ENCODE measurements around the gene SUPT7L.

The SUPT7L gene, protein sequence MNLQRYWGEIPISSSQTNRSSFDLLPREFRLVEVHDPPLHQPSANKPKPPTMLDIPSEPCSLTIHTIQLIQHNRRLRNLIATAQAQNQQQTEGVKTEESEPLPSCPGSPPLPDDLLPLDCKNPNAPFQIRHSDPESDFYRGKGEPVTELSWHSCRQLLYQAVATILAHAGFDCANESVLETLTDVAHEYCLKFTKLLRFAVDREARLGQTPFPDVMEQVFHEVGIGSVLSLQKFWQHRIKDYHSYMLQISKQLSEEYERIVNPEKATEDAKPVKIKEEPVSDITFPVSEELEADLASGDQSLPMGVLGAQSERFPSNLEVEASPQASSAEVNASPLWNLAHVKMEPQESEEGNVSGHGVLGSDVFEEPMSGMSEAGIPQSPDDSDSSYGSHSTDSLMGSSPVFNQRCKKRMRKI

DNA sequence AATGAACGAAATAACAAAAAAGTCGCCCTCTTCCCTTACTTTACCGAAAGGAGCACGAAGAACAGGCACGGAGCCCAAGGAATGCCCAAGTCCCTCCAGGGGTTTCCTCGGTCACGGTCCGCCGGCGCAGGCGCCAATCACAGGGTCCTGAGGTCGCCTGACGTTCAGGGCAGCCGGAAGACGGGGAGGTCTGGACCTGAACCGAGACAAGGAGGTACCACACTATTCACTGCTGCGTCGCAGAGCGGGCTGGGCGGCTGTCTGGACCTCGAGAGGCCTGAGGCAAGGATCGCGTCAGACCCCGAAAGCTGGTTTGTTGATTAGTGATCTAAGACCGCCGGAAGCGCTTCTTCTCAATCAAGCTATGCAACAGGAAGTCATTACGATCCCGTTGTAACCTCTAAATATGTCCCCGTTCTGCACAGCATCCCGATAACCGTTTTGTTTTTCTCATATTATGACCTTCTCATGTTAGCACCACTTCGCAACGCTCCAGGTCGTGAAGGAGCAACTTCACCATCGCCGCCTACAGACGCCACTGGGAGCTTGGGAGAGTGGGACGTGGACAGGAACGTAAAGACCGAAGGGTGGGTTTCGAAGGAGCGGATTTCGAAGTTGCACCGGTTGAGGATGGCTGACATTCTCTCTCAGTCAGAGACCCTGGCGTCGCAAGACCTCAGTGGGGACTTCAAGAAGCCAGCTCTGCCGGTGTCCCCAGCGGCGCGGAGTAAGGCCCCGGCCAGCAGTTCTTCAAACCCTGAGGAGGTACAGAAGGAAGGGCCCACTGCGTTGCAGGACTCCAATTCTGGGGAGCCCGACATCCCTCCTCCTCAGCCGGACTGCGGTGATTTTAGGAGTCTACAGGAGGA is at the start of gene SUPT7L, which contains the start of gene SLC4A1AP:
TSS of gene SUPT7L (minus strand) at position 330 of the 869 bp plus-strand sequence. CDS start 1,422 bp downstream, outside the sequence.
TSS of gene SLC4A1AP (plus strand) at position 605 of the 869 bp plus-strand sequence. CDS start at position 631, 26 bp downstream.
- peak; percentile 73 to 74 for DNase-seq (ENCODE audit: low read depth in 2 of 2)

DNA sequence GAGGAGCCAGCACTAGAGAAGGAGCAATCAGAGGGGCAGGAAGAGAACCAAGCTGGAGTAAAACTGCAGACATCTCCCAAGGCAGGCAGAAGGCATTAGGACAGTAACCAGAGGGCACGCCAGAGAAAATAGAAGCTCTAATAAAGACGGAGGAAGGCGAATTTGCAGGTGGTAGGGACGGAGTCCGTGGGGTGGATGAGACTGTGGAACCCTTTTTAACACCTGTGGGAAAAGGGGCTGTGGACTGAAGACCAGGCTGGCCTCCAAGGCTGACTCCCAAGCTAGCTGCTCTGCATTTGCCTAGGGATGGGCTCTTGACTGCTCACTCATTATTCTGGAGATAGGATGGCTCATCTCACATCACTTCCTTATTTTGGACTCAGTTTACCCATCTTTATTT is 49.8 kb upstream of the SUPT7L start:
- DNase-seq (ENCODE audit: low read depth in 2 of 2): no peak

DNA sequence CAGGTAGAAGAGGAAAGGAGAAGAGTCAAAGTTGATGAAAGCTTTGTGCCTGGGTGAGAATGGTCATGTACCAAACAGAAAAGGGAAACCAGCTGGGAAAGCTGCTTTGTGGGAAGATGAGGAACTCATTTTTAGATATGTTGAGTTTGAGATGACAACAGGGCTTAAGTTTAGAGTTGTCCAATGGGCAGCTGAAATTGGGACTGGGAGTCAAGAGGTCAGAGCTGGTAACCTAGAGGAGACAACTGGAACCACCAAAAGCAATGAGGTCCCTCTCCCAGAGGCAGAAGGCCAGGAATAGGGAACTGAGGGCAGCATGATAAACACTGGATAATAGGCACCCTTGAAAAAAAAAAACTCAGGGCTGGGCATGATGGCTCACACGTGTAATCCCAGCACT is 49.1 kb upstream of the SUPT7L start:
- no peak for DNase-seq (ENCODE audit: low read depth in 2 of 2)

DNA sequence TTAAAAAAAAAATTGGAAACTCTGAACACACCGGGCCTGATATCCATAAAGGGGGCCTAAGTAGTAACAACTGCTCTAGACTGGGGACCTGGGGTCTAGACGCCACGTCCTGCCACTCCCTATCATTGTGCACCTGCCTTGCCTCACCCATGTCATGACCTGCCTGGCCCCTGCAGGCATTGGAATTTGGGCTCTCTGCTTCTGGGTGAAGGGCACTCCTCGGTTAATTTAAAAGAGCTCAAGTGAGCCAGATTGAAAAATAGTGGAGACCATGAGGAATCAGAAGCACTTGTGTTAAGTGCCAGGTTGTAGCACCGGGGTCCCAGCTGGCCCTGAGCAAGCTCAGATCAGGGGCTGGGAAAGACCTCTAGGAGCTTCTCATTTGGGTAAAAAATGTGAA is 48.4 kb upstream of the SUPT7L start:
- DNase-seq (ENCODE audit: low read depth in 2 of 2): no peak

DNA sequence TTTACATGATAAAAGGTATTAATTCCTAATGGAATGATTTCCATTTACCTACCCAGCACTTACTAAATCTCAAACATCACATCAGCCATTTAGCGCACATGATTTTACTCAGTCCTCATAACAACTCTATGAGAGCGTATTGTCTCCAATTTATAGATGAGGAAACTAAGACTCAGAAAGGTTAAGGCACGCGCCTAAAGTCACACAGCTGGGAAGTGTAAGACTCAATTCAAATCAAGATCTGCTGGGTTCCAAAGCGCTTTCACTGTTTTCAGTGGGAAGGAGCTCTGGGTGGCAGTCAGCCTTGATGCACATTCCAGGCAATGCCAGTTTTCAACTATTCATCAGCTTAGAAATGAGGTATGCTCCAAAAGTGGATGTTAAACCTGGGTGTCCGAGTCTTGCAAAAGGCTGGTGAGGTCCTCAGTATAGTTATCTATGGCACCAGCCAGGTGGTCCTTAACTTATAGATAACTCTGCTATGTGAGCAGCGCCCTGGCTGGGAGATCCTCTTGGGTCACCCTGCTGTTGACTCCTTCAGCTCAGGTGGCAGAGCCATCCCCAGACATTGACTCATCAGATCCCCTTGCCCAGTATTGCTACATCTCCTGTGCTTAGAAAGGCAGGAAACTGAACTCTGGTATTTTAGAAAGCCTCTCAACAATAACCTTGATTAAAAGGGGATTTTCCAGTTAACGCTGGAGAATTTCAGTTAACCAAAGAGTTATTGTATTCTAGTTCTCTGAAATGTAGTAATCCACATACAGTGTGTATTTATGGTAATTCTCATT is 47.4 kb upstream of the SUPT7L start:
- no peak for DNase-seq (ENCODE audit: low read depth in 2 of 2)

DNA sequence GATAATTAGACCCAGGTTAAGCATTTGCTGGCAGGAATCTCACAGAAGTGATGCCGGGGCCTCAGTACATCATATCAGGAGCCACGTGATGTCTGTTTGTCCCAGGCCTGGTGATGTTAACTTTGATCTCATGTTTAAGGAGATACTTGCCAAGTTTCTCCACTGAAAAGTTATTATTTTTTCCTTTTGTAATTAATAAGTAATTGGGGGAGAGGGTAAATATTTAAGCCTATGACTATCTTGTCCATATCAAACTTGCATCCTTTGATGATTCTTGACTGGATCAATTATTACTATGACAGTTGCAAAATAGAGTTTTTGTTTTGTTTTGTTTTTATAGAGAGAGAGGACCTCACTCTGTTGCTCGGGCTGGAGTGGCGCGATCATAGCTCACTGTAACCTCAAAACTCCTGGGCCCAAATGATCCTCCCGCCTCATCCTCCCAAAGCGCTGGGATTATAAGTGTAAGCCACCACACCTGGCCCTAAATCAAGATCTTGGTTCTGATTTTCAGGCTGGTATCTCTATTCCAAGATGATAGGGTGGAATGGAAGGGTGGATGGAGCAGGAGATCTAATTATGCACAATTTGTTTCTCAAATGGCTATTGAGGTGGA is 46.7 kb upstream of the SUPT7L start:
- DNase-seq (ENCODE audit: low read depth in 2 of 2): no peak

DNA sequence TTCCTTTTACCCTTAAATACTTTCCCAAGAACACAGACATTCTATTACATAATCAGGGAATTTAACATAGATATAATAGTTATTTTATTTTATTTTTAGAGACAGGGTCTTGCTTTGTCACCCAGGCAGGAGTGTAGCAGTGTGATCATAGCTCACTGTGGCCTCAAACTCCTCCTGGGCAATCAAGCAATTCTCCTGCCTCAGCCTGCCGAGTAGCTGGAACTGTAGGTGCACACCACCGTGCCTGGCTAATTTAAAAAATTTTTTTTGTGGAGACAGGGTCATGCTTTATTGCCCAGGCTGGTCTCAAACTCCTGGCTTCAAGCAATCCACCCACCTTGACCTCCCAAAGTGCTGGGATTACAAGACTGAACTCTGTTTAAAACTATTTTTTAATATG is 45.9 kb upstream of the SUPT7L start:
- DNase-seq (ENCODE audit: low read depth in 2 of 2): no peak

DNA sequence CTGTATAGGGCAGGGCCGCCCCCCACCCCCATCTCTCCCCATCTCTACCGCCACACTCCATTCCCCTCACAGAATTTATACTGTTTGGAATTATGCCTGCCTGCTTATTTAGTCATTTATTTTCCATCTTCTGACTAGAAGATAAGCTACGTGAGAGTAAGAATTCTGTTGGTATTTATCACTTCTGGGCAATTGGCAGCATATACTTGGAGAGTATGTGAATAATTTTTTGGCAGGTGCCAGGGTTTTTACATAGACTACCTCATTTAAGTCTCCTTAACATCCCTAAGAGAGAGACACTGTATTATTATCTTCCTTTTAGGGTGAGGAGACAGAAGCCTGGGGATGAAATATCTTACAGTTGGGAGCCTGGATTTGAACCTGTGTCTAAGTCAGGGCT is 45.3 kb upstream of the SUPT7L start:
- DNase-seq (ENCODE audit: low read depth in 2 of 2): no peak

DNA sequence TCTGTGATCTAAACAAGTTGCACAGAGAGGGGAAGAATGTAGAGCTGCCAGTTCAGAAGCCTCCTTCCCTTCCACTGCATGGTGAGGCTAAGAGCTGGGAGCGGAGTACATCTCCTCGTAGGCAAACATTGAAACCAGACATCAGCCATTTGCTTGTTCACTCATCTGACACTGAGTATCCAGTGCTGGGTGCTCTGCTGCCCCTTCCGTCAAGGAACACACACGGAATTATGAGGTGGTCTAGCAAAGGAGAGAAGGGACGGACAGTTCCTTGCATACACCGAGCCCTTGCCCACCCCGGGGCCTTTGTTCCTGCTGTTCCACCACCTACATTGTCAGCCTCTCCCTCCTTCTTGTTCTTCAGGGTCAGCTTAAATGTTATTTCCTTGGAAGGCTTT is 44.8 kb upstream of the SUPT7L start:
- DNase-seq (ENCODE audit: low read depth in 2 of 2): no peak

DNA sequence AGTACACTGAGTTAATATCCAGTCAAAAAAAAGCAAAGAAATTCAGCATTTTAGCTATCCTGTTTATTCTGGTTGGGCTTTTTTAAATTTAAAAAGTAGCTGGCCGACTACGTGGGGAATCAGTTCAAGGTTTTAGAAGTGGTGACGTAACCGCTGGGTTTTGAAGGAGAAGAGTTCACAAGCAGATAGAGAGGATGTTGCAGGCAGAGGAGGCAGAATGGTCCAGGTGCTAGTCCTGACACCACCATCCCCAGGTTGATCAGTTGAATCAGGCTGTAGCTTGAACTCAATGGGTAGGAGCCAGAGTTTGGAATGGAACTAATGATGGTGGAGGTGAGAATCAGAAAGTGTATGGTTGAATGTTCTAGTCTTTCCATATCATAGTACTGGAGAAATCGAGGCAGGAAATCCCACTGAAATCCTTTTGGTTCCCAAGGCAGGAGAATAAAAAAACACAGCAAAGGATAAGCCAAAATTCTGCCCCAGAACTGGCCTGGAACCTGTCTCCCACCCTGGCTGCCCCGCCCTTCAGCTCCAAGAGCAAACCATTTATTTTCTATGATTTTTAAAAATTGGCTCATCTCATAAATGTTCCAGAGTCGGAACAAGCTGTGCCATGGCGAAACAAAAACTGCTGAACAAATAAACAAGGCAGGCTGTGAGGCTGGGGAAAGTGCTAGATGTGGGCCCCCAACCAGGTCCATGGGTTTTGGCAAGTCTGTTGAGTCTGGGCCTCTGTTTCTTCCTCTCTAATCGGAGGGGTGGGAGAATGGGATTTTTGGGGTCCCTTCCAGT is 44.2 kb upstream of the SUPT7L start:
- DNase-seq (ENCODE audit: low read depth in 2 of 2): no peak

DNA sequence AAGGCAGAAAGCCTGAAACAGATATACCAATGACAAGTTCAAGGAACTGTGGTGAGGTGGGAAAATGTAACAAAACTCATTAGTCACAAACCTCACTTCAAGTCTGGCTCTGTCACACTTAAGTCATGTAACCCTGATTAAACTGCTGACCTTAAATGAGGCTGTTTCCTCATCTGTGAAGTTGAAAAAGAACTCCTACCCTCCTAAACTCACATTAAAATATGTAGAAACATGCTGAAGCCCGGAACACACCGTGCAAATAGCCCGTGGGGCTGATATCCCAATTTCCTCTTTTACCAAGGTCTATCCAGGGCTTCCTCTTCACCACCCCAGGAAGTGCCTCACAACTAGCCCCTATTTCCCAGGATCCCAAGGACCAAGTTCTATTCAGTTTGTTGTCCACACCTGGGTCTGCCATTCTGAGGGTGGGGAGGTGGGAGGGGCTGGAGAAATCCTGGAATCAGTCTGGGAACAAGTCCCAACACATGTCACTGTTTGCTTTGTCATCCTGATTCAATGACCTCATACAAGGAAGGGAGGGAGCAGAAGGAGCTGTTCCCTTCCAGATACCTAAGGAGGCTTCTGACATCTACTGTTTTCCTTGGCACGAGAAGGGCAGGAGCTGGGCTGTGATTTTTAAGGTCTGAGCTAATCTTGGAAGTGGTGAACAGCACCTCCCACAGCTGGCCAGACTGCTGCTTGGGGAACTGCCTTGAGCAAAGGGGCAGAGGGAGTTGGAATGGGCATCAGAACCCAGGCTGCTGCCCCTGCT is 42.6 kb upstream of the SUPT7L start:
- DNase-seq (ENCODE audit: low read depth in 2 of 2): peak; percentile 74 to 75

DNA sequence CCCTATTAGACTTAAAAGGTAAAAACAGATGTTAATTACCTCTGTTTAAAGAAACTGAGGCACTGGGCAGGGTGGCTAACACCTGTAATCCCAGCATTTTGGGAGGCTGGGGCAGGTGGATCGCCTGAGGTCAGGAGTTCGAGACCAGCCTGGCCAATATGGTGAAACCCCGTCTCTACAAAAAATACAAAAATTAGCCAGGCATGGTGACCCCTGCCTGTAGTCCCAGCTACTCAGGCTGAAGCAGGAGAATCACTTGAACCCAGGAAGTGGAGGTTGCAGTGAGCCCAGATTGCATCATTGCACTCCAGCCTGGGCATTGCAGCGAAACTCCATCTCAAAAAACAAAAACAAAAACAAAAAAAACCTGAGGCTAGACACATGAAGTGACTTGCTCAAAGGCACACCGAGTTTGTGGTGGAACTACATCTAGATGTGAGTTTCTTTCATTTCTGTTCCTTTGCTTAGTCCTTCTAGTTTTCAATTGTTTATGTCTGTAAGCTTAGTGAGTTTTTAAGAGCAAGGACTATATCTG is 41.0 kb upstream of the SUPT7L start:
- DNase-seq (ENCODE audit: low read depth in 2 of 2): no peak

DNA sequence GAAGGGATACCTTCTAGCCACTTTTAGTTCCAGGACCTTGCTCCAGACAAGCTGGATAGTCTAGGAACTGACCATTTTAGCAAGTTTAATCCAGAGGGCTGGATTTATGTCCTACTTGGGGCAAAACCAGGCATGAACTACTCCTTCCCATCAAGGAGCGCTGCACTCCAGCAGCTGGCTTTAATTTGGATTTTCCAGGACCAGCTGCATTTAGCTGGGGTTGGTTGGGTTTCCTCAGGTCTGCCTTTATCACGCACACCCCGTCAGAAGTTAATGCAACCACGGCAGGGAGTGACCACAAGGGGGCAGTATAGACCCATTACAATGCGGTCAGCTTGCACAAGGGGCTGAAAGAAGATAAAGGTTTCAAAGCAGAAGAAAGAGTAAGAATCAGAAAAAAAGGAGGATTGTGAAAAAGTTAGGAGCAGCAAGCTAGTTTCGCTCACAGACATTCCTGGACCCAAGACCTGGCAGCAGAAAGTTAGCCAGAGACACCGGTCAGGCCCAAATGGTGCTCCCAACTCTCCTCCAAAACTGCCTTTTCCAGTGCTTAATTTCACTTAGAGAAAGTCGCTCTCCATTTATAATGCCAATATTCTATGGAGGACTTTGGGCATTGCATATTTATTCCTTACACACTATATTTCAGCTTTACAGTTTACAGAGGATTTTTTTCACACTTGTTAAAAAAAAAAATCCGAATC is 40.4 kb upstream of the SUPT7L start:
- peak; percentile 93 to 94 for DNase-seq (ENCODE audit: low read depth in 2 of 2)

DNA sequence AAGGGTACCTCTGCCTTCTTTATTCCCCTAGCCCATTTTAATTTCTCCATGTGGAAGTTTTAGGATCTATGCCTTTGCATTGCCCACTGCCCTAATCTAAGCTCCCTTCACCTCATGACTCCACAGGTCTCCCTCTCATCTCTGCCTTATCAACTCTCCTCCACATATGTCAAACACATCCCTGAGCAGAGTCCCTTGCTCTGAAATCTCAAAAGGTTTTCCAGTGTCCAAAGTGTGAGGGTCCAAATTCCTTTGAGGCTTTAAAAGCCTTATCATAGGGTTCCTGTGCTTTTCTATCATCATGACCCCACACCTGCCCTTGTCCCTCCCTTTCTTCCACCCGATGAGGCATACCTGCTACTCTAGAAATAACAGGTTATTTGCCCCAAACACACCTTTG is 38.9 kb upstream of the SUPT7L start:
- no peak for DNase-seq (ENCODE audit: low read depth in 2 of 2)

DNA sequence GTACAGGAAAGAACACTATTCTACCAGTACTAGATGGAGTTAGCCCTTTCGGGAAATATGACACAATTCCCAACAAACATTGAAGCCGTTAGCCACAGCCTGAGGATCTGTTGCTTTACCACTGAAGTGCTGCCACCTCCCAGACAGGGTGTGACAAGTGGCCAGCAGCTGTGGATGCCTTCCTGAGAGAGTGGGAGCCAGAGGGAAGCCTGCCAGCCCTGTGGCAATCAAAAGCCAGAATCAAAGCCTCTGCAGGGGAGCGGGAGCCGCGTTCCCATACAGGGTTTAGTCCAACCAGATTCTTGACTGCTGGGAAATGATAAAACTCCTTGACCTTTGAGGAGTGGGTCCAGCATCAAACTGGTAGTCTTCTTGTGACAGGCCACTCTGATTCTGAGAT is 38.3 kb upstream of the SUPT7L start:
- no peak for DNase-seq (ENCODE audit: low read depth in 2 of 2)

DNA sequence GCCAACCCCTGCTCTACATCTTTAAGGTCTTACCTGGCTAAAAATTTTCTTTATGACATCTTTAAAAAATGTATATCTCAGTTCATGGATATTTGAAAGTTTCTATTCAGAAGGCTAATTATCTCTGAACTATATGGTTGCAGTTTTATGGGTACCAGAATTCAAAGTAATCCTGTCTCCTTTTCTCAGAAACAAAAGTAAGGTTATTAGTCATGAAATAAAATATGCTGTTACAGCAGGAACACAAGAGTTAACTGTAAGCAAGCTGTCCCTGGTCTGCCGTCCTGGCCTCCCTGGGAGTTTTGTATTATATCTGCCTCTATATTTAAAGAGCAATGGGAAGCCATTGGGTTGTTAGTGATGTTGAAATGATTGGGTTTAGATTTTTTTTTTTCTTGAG is 34.2 kb upstream of the SUPT7L start:
- no peak for DNase-seq (ENCODE audit: low read depth in 2 of 2)

DNA sequence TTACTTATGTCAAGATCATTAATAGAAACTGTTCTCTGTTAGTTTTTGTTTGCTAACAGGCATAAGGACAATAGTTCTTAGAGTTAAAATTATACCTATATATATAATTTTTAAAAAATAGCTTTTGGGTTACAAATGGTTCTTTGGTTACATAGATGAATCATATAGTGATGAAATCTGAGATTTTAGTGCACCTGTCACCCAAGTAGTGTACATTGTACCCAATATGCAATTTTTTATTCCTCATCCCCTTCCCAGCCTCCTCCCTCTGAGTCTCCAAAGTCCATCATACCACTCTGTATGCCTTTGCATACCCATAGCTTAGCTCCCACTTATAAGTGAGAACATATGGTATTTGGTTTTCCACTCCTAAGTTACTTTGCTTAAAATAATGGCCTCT is 26.6 kb upstream of the SUPT7L start:
- DNase-seq (ENCODE audit: low read depth in 2 of 2): no peak

DNA sequence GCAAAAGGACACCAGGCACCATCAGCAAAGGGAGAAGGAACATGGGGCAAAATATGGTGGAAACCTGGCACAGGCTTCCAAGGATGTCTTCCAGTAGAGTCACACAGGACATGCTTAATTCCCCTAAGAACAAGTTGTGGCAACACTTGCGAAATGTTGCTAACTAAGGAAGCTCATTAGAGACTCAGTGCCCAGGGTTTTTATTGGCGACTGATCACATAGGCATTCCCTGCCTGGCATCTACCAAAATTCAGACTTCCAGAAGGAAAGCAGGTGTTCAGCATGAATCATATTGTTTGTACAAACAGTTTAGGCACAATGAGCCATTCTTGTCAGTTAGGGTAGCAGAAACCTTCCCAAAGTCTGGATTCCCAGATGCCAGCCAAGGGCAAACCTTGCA is 26.0 kb upstream of the SUPT7L start:
- DNase-seq (ENCODE audit: low read depth in 2 of 2): no peak

DNA sequence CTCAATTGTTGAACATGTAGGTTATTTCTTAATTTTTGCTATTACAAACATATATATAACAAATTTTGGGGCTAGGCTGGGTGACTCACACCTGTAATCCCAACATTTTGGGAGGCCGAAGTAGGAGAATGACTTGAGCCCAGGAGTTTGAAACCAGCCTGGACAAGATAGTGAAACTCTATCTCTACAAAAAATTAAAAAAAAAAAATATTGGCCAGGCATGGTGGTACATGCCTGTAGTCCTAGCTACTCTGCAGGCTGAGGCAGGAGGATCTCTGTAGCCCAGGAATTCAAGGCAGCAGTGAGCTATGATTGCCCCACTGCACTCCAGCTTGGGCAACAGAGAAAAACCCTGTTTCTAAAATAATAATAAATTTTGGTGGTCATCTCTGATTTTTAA is 23.8 kb upstream of the SUPT7L start:
- no peak for DNase-seq (ENCODE audit: low read depth in 2 of 2)

All from fibroblast of skin of left quadriceps (primary cell).